ENCODE results near the gene CACNA1S.

CACNA1S gene

DNA sequence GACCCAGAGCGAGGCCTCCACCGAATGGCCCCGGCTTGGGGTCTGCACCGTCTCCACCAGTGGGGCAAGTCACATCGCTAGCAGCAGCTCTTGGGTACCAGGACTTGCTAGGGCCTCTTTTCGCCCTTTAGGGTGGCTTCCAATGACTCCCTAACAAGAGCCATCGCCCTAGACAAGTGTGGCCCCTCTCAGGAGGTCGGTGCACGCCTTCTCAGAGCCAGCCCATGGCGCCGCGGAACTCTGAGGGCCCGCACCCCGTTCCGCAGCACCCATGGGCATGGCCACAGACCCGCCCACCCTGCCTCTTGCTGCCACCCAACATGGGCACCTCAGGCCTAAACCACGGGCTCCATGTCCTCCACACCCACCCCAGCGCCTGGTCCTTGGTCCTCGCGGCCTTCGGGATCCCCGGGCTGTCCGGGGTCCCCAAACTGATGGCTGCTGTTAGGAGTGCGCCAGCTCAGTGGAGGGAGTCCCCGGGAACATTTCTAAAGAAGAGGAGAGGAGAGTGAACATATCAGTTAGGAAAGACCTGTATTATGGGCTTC is 3.2 kb upstream of the CACNA1S start:
- no peak for DNase-seq

DNA sequence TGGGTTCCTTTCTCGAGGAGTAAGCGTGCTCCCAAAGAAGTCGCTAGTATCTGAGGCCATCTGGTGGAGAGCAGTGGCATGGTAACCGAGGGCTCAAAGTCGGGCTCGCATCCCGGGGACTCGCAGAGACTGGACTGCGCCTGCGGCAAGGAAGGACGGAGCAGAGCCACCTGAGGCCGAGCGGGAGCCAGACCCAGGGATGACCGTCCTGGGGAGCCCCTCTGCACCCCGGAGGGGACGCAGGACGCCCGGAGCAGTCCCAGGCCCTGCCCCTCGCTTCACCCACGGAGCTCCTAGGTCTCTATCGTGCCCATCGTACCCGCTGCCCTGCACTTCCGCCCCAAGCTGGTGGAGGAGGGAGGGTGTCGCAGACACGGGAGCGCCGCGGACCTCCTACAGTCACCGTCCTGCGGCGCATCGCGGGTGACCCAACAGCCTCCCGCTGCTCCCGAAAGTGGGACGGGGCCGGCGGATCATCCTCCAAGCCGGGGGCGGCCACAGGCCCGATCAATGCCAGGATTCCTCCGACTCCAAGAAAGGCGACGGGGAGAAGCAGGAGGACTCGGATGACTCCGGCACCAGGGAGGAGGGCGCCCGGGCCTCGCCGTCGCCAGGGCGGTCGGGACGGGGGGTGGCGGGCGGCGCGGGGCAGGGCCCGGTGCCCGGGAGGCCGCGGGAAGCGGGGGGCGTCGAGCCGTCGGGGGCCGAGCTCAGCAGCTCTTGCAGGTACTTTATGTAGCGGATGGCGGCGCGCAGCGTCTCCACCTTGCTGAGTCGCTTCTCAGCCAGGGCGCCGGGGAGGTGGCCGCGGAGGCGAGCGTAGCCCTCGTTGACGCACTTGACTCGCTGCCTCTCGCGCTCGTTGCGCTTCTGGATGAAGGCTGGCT is 2.3 kb upstream of the CACNA1S start:
- peak; percentile 92 for DNase-seq

DNA sequence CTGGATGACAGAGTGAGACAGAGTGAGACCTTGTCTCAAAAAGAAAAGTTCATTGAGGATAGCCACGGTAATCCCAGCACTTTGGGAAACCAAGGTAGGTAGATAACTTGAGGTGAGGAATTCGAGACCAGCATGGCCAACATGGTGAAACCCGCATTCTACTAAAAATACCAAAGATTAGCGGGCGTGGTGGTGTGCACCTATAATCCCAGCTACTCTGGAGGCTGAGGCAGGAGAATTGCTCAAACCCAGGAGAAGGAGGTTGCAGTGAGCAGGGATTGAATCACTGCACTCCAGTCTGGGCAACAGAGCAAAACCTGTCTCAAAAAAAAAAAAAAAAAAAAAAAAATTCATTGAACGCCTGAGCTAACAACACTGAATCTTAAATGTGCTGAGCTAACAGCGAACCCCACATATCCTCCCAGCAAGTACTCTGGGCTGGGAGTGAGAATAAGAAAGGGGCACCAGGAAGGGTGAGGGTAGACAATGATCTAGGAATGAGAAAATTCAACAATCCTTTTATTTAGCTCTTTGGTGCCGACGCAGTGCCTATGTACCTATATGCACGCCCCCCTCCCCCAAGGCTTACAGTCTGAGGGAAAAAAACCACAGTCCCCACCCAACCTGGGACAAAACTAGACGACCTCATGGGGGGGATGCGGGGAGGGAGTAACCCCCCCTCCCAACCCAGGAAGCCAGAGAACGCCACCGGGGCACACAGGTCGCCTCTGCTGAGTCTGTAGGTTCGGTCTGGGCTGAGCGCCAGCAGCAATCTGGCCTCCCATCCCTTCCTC is 1.4 kb upstream of the CACNA1S start:
- DNase-seq, result no peak

DNA sequence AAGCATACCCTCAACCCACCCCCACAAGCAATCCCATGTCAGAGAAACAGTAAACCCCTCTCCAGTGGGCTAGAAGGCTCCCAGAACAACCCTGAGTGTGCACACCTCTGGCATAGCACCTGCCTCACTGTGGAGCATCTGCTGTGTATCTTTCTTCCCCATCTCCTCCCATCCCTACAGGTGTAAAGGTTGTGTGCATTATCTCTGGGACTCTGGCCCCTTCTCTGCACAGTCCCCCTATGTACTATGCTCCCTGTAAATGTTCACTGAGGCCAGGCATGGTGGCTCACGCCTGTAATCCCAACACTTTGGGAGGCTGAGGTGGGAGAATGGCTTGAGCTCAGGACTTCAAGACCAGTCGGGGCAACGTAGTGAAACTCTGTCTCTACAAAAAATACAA is 700 bp upstream of the CACNA1S start:
- no peak for DNase-seq

DNA sequence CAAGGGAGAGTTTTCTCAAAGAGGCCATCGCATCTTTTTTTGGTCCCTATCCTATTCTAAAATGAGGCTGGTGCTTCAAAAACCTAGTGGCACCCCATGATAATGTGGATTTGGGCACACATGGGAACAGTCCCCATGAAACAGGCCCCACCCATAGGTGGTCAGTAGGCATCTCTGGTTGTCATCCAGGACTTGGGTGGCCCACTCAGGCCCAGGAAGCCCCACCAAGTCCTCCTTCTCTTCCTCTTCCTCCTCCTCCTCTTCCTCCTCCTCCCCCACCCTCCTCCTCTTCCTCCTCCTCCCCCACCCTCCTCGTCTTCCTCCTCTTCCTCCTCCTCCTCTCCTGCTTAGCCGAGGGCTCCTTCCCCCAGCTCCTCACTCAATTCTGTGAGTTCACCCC is 554 bp downstream of the CACNA1S start:
- DNase-seq, result no peak

DNA sequence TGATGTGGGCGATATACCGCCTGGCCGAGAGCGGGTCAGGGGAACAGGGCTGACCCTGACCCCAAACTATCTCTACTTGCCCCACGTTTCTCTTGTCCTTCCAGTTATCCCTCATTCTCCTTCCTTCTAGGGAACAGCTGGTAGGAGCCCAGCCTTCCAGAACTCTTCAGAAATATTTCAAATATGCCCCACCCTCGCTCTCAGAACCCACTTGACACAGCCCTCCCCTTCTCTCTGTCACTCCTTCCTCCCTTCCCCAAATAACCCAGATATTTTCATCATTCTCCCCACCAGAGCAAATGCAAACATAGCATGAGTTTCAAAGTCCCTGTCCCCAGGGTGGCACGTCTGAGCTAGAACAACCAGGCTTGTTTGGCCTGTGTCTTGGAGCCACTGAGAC is 1.1 kb downstream of the CACNA1S start:
- no peak for DNase-seq

DNA sequence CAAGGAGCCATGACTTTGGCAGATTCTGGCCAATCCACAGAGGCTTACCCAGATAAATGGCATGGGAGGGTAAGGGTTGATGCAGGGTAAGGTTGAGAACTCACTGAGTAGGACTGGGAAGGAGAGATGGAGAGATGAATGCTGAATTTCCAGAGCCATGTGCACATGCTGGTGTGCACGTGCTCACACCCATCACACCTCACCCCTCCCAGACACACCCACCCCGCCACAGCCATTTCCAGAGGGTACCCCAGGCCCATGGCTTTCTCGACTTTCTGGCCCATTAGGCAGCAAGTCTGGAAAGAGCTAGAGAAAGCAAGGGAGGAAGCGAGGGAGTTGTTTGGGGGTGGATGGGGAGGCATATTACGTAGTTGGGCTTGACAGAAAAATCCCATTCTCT is 1.6 kb downstream of the CACNA1S start:
- no peak for DNase-seq

DNA sequence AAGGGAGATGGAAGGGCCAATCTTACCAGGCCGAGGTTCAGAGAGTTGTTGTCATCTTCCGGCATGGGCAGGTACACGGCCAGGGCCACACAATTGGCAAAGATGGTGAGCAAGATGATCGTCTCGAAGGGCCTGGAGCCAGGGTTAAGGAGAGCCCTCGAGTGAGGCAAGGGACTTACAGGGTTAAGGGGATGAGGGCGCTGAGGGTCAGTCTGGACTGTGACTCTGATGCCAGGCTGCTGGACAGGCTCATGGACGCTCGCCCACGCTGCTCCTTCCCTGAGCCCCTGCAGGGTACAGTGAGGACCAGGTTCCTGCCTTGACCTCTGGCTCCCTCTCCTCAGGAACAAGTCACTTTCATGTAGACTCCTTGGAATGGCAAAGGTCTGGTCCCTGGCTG is 2.1 kb downstream of the CACNA1S start:
- DNase-seq, result no peak

DNA sequence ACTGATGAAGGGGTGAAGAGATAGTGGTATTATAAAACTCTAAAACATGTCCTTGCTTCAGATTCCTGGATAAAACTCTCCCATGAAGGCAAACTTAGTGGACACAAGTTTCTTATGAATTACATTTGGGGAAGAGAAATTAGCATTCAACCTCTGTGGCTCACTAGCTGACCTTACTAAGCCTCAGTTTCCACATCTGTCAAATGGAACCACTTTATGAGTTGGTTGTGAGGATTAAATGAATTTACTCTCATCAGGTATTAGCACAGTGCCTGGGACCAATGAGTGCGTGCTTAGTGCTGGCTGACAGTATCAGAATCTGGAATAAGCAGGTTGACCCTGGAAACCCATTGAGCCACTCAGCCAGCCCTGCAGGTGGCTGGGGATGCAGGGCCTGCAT is 2.6 kb downstream of the CACNA1S start:
- DNase-seq, result no peak

DNA sequence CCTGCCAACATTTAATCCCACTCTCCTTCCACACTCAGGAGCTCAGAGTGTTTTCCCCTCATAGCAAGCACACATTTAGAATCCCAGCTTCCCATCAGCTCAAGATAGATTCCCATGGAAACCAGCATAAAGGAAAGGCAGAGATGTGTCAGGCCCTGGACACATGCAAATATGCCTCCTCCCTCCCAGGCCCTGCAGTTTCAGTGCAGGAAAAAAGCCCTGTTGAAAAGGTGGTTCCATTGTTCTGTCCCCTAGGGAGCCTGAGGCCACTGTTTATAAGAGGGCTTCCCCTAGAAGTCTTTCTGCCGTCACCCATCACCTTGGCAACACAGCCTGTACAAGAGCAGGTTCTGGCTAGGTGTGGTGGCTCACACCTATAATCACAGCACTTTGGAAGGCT is 3.6 kb downstream of the CACNA1S start:
- no peak for DNase-seq

DNA sequence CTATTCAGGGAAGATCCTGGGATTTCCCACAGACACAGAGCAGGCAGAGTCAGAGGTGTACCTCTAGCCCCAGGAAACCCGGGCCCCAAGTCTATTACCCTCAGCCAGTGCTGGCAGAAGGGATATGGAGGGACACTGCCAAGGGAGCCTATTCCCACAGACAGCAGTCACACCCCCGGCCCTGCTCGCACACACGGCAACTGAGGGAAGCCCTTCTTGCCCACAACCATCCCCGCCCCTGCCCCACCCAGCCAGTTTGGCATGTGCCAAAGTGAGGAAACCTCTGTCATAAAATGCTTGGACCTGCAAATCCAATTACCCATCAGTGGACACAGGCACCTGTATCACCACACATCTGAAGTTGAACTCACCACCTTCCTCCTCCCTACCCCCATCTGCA is 6.5 kb downstream of the CACNA1S start:
- DNase-seq, result no peak

DNA sequence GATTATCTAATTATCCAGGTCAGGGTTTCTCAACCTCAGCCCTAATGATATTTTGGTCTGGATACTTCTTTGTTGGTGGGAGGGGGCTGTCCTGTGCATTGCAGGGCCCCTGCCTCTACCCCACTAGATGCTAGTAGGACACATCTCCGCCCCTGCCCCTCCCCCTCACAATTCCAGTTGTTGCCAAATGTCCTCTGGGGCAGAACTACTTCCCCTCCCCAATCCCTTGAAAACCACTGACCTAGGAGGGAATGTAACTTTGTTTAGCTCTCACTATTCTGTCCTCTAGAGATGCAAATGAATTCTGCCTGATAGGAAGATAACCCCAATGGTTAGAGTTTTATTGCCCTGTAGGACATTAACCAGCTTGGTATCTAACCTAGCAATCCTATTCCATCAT is 8.1 kb downstream of the CACNA1S start:
- no peak for DNase-seq

DNA sequence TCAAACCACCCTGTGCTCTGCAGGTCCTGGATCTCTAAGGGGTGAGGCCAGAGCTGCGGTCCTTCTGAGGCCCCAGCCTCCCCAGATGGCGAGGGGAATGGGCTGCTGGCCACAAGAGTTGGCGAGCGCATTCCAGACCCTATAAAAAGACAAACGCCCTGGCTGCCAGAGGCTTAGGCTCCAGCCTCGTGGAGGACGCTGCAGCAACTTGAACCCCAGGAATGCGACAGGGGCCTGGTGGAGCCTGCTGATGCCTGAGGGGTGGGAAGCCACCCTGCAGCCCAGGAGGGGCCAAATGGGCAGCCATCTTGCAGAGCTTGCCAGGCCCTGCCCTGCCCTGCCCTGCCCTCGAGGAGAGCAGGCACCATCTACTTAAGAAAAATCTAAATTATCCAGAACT is 8.6 kb downstream of the CACNA1S start:
- DNase-seq, result no peak

DNA sequence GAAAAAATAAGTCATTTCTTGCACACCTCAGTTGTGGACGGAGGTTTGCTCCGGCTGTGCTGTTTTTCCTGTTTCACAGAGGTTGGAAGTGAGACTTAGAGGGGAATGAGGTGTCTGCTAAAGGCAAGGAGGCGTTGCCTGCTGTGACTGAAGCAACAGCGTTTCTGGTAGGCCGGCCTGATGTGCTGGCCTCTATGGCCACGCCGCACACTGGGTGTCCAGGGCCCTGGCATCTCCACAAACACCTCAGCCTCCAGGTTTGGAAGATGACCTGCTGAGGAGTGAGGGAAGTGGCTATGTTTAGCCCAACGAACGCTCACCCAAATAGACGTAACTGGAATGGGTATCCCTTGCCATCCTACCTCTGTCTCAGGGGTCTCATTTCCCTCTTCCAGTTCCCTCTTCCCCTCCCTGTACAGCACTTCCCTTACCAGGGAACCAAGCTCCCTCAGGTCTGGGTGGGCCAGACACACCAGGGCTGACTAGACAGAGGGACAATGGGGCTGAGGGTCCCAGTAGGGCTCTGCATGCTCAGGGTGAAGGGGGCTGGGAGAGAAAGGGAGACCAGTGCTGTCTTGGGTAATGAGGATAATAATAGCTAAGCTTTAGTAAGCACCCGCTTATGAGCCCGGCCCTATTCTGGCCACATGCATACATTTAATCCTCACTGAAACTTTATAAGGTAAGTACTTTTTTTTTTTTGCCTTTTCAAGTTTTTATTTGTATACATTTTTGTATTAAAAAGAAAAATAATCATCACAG is 11.9 kb downstream of the CACNA1S start:
- no peak for DNase-seq

DNA sequence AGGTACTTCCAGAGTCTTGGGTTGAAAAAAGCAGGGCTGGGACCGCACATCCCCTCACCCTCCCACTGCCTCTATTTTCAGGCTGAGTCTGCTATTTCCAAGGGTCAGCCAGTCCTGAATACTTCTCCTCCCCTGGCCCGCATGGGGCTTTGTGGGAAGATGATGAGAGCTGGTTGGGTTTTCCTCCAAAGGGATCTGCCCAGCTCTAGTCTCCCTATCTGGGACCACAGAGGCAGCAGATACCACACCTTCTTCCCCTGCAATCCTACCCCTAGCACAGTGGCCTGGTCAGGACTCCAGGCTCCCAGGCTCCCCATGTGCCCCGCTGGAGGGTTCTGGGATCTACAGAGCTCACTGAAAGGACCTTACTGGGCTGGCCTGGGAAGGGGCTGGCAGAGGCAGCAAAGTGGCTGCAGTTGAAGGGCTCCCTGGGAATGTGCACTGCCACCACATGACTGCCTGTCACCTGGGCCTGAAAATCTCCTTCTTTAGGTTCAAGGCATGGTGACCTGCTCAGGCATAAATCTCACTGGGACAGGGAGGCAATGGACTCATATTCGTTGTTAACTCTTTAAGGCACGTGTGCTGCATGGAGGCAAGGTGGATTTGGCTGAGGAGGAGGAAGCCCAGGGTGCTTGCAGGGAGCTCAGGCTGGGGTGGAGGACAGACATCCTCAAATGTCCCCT is 13.1 kb downstream of the CACNA1S start:
- no peak for DNase-seq

DNA sequence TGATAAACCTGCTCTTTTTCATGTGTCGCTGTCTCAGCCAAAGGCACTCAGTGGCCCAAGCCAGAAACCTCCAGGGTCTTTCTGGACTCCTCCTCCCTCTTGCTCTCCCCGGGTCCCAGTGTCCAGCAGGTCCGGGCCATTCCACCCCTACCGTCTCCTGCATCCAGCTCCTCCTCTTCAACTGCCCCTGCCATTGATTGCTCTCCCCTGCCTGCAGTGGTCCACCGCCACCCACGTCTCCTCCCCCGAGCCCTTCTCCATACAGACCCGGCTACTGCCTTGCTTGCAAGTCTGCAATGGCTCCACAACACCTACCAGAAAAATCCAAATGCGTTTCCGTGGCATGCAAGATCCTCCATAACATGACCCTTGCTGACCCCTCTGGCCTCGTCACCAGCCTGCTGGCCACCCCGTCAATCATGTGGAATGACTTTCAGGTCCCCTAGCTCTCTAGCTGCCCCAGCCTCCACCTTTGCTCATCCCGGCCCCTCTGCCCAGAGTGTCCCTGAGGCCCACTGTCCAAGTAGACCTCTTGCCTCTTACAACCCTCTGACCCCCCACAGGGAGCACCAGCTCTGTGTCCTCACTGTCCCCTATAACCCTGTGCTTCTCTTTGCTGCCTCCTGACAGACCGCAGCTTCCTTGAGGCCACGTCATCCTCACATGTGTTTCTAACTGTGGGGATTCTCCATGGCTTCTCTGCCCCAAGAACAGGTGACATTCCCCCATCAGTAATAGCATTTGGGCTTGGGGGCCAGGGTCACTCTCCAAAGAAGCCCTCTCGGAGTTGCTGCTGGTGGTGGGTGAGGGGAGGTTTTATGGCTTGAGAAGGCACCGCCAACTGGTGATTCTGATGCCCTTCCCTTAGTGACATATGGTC is 15.0 kb downstream of the CACNA1S start:
- DNase-seq, result no peak

DNA sequence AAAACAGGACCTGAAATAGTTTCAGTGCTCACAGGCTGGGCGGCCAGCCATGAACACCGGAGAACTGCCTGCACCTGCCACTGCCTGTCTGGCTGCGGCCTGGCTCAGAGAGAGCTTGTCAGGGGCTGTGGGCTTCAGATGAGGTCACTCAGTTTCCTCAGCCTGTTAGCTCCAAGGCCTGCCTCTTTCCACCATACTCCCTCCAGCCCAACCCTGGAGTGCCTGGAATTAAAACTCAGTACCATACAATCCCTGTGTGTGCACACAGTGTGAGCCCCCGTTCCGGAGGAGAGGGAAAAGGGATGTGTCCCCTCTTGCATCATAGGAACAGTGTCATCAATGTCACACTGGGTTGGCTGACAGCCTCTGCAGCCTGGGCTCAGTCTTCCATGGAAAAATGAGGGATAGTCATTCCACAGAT is 16.2 kb downstream of the CACNA1S start:
- DNase-seq, result no peak

DNA sequence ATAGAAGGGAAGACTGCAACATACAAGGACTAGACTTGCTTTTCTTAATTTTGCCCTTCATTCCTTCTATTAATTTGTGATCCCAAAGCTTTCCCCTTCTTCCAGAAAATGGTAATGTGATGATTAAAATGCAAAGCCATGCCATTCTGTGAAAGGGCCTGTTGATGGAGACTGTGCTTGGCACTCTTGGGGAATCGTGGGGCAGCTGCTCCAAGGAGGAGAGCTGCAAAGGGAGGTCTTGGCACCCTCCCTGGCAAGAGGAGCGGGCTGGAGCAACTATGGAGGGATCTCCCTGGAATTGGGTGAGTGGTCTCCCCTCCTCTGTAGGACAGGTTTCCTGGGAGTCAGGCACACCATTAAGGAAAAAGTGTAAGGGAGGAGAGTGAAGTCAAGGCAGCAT is 16.6 kb downstream of the CACNA1S start:
- no peak for DNase-seq

DNA sequence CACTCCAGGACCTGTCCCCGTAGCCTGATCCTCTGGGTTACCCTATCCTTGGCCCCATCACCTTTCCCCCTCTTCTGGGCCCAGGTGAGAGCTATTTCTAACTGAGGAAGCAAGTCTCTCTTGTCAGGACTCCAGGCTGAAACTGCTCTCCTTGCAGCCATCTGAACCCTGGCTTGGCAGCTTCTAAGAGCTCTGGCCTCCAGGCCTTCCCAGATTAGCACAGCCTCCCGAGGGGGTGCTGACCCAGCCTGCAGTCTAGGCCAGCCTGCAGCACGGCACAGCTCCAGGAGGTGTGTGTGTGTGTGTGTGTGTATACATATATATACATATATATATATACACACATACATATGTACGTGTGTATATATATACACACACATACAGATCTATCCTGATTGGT is 17.4 kb downstream of the CACNA1S start:
- no peak for DNase-seq

DNA sequence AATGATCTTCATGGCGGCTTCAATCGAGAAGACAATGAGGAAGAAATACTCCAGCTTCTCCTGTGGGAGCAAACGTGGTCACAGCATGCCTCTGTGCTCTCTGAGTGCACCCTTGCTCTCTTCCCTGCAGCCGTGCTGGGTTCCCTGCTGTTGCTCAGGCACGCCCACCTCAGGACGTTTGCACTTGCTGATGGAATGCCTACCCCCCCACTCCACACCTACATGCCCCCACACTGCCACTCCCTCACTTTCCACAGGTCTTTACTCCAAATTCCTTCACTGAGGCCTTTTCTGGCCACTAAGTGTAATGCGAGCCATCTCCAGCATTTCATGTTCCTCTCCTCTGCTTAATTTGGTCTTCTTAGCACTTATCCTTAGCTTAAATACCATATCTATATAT is 18.3 kb downstream of the CACNA1S start:
- DNase-seq, result no peak

DNA sequence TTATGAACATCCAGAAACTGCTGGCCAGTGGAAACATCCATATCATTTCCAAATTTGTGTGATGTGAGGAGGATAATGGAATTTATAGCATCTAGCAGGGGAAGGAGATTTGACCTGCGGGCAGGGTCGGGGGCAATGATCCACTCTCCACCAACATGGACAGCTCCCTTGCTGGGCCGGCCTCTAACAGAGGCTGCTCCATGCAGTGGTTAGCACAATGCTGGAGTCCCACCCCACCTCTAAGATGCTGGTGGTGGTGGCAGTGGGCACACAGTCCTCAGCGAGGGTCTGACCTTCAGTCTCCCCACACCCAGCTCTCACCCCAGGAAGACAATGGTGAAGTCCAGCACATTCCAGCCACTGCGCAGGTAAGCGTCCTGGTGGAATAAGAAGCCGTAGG is 18.7 kb downstream of the CACNA1S start:
- no peak for DNase-seq
